Nucleus accumbens (tissue), 56 donors: ENCODE measurements around the gene GRAMD1A.

ENCODE experiments used
- DNase-seq, 56 donors: peaks; one replicate each; lab custom pipeline; 2025; lab: John Stamatoyannopoulos, UW

The GRAMD1A gene

GRCh38 chr19:35066691-35067563, 66.8 kb downstream of the GRAMD1A start:
- peak in 54 of 56 donors; percentile 23 to 94 (median 71) for DNase-seq

- no peak for DNase-seq
Observed at GRCh38 chr19:35068941-35069634, 69.0 kb downstream of the GRAMD1A start.

GRCh38 chr19:35069696-35070095, 69.6 kb downstream of the GRAMD1A start:
- no peak for DNase-seq

DNA sequence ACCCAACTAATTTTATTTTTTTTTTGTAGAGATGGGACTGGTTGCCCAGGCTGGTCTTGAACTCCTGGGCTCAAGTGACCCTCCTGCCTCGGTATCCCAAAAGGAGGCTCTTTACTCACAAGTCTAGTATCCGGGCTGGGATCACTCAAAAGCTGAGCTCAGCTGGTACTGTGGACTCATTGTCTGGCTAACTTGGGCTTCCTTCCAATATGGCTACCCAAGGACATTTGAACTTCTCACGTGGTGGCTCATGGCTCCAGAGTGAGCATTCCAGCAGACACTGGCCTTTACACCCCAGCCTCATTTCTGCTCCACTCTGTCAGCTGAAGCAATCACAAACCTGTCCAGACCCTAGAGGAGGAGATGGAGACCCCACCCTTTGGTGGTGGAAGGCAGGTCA, 70.3 kb downstream of the GRAMD1A start:
- no peak for DNase-seq

DNA sequence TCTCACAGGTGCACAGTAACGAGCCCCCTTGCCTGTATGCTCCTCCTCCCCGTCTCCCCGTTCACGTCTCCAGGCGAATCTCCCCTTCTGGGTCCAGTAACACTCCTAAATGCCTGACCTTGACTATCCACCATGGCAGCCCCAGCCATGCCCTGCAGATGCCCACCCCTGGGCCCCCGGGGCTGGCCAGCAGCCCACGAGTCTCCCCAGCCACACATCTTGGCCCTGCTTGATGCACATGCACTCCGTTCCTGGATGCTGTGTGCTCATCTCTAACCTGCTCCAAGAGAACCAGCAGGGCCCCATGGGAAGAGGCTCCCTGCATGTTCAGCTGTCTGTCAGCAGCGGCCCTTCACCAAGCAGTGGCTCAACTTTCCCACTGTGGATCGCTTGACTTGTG, 73.4 kb downstream of the GRAMD1A start:
- no peak for DNase-seq

DNA sequence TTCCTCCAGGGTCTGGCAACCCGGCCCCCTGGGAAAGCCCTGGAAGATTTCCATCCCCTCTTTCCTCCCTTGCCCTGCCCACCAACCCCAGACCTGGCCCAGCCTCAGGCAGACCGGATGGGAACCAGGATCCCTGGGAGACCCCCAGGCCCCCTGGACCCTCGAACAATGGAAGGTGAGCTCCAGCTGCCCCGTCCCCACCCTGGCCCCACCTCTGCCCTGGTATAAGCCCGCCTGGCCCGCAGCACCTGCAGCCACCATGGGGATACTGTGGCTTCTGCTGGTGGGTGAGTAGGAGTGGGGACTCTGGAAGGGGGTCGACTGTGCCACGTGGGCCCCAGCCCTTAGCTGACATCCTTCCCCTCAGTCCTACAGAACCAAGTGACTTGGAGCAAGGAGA, 73.8 kb downstream of the GRAMD1A start:
- no peak for DNase-seq

DNA sequence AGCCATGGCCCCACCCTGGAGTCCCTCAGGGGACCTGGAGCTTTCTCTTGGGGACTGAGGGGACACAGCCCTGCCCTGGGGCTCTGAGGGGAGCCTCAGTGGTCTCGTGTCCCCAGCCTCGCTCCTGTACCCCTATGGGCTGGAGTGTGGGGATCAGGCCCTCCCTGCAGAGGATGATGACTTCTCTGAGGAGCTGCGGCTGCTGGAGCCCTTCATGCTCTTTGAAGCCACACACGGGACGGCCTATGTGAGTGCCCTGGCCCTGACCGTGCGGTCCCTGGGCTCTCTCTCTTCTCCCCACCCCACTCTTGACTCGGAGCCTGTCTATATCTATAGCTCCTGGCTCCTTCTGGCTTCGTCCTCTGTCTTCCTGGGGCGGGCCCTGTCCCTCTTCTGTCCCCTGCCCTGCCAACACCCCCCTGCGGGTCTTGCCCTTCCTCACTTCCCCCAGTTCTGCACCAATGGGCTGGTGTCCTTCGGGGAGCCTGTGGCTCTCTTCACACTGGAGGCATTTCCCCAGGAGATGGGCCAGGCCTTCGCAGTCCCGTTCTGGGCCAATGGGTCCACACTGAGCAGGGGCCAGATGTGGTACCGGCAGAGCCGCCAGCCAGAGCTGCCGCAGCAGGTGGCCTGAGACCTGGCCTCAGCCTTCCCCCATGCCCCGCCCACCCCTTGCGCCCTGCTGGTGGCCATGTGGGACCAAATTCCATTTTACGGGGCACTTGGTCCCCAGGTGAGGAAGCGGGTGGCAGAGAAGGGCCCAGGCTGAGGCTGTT, 74.5 kb downstream of the GRAMD1A start:
- no peak for DNase-seq

DNA sequence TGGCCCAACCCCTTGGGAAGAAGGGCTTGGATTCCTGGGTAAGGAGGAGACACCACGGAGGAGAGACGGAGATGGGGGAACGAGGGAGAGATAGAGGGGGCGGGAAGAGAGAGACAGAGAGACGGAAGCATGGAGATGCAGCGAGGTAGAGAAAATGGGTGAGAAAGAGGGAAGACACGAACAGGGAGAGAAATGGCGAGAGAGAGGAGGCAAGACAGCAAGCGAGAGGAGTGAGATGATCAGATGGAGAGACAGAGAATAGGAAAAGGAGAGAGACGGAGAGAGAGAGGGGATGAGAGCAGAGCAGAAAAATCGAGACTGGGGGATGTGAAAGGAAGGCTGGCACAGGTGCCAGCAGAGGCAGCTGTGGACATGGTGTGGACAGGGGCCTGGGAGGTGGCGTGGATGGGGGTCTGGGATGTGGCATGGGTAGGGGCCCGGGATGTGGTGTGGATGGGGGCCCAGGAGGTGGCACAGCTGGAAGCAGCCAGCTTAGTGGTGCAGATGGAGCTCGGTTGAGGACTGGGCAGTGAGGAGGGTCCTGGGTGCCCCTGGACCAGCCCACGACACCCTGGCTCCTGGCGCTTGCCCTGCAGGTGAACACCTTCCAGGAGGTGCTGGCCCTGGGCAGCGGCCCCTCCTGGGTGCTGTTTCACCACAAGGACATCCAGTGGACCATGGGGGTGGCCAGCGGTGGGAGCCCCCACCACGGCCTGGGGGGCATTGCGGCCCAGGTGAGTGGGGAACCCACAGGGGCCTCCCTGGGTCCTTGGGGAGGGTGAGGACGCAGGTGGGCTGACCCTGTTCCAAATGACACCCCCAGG, 75.3 kb downstream of the GRAMD1A start:
- DNase-seq, result no peak

GRCh38 chr19:35076026-35076370, 75.9 kb downstream of the GRAMD1A start:
- DNase-seq, result no peak
